ENCODE results near the gene RYR1. TPM values are rescaled to one million over a fixed set of nuclear protein-coding genes. Genes with fewer than 3 reads are reported as not detected.

Gene RYR1
- total and polyA plus RNA-seq, 2 of the 13 experiments (the other 11 are each of a cell fraction or from before 2014, with no cell fraction given) = 0.03 TPM; not detected in 1

DNA sequence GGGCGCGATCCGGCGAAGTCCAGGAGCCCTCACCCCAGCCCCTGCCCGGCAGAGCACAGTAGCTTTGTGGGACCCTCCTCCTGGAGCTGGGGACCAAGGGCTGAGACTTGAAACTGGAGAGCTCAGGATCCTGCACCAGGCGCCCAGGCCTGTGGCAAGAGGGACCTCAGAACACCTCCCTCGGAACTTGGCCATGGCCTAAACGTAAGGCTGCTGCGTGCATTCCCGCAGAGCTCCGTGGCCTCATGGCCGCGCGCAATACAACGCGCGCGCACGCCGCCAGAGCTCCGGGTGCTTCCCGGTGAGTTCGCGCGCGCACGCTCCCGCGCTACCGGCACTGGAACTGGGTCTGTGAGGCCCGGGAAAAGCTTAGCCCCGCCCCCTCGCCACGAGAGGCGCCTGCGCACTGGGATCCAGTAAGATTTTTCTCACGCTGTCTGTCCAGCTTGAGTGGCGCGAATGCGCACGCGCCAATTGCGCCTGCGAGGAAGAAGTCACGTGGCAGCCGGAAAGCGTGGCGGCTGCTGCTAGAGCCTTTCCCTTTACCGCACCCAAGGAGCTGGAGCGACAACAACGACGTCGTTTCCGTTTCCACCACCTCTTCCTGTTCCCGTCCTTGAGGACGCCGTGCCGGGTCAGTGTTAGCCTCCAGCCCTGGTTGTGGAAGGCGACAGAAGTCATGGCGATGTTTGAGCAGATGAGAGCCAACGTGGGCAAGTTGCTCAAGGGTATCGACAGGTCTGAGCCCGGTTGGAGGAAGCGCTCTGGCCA, 185.3 kb downstream of the RYR1 start, which contains the start of gene EIF3K (continued):
- TF ChIP-seq, protein P1, sequence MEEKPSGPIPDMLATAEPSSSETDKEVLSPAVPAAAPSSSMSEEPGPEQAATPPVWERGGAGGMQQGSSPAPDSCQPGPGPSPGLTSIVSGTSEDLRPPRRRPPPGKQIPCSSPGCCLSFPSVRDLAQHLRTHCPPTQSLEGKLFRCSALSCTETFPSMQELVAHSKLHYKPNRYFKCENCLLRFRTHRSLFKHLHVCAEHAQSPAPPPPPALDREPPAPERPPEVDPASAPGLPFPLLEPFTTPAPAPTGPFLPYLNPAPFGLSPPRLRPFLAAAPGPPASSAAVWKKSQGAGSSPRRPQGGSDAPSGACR (CRISPR knock-in tag; IDR thresholded peaks at IDR 0.05) = 0 out of 2 replicates have a peak, but pooled peaks have one; percentile 41
- TF ChIP-seq, protein P2, sequence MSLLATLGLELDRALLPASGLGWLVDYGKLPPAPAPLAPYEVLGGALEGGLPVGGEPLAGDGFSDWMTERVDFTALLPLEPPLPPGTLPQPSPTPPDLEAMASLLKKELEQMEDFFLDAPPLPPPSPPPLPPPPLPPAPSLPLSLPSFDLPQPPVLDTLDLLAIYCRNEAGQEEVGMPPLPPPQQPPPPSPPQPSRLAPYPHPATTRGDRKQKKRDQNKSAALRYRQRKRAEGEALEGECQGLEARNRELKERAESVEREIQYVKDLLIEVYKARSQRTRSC (CRISPR knock-in tag; IDR thresholded peaks at IDR 0.05; ENCODE audit: low read depth) = no peak
- TF ChIP-seq ZNF747 (CRISPR knock-in tag; IDR thresholded peaks at IDR 0.05; ENCODE audit: borderline replicate concordance) = peak; percentile 93
- TF ChIP-seq RAD51 (IDR thresholded peaks at IDR 0.05; ENCODE audit: borderline replicate concordance) = peak; percentile 94
- TF ChIP-seq IRF2 (CRISPR knock-in tag; IDR thresholded peaks at IDR 0.05) = peak; percentile 80; the same call in 1 of the 2 replicates
- 0 out of 2 replicates have a peak, but pooled peaks have one; percentile 66 for TF ChIP-seq SNAPC2 (CRISPR knock-in tag; IDR thresholded peaks at IDR 0.05)
- TF ChIP-seq NCOA2 (CRISPR knock-in tag; IDR thresholded peaks at IDR 0.05) = peak; percentile 32; the same call in 1 of the 2 replicates
- 0 out of 2 replicates have a peak, but pooled peaks have one; percentile 43 for TF ChIP-seq SMAD1 (CRISPR knock-in tag; IDR thresholded peaks at IDR 0.05; ENCODE audit: borderline replicate concordance, low read depth)
- TF ChIP-seq, protein P3, sequence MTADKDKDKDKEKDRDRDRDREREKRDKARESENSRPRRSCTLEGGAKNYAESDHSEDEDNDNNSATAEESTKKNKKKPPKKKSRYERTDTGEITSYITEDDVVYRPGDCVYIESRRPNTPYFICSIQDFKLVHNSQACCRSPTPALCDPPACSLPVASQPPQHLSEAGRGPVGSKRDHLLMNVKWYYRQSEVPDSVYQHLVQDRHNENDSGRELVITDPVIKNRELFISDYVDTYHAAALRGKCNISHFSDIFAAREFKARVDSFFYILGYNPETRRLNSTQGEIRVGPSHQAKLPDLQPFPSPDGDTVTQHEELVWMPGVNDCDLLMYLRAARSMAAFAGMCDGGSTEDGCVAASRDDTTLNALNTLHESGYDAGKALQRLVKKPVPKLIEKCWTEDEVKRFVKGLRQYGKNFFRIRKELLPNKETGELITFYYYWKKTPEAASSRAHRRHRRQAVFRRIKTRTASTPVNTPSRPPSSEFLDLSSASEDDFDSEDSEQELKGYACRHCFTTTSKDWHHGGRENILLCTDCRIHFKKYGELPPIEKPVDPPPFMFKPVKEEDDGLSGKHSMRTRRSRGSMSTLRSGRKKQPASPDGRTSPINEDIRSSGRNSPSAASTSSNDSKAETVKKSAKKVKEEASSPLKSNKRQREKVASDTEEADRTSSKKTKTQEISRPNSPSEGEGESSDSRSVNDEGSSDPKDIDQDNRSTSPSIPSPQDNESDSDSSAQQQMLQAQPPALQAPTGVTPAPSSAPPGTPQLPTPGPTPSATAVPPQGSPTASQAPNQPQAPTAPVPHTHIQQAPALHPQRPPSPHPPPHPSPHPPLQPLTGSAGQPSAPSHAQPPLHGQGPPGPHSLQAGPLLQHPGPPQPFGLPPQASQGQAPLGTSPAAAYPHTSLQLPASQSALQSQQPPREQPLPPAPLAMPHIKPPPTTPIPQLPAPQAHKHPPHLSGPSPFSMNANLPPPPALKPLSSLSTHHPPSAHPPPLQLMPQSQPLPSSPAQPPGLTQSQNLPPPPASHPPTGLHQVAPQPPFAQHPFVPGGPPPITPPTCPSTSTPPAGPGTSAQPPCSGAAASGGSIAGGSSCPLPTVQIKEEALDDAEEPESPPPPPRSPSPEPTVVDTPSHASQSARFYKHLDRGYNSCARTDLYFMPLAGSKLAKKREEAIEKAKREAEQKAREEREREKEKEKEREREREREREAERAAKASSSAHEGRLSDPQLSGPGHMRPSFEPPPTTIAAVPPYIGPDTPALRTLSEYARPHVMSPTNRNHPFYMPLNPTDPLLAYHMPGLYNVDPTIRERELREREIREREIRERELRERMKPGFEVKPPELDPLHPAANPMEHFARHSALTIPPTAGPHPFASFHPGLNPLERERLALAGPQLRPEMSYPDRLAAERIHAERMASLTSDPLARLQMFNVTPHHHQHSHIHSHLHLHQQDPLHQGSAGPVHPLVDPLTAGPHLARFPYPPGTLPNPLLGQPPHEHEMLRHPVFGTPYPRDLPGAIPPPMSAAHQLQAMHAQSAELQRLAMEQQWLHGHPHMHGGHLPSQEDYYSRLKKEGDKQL (CRISPR knock-in tag; IDR thresholded peaks at IDR 0.05; ENCODE audit: low read depth) = no peak
- TF ChIP-seq ZNF225 (CRISPR knock-in tag; IDR thresholded peaks at IDR 0.05) = peak; percentile 72
- TF ChIP-seq, protein P4, sequence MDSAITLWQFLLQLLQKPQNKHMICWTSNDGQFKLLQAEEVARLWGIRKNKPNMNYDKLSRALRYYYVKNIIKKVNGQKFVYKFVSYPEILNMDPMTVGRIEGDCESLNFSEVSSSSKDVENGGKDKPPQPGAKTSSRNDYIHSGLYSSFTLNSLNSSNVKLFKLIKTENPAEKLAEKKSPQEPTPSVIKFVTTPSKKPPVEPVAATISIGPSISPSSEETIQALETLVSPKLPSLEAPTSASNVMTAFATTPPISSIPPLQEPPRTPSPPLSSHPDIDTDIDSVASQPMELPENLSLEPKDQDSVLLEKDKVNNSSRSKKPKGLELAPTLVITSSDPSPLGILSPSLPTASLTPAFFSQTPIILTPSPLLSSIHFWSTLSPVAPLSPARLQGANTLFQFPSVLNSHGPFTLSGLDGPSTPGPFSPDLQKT (CRISPR knock-in tag; IDR thresholded peaks at IDR 0.05; ENCODE audit: borderline replicate concordance) = no peak
- no peak for TF ChIP-seq NAIF1 (CRISPR knock-in tag; IDR thresholded peaks at IDR 0.05; ENCODE audit: borderline replicate concordance)
- TF ChIP-seq ZNF891 (CRISPR knock-in tag; IDR thresholded peaks at IDR 0.05) = no peak; the same call in 1 of the 2 replicates
- TF ChIP-seq RNF2 (conservative IDR thresholded peaks at IDR 0.05; ENCODE audit: low read depth) = peak; percentile 70
- peak; percentile 85 for TF ChIP-seq CCDC6 (CRISPR knock-in tag; IDR thresholded peaks at IDR 0.05)
- TF ChIP-seq, protein P5, sequence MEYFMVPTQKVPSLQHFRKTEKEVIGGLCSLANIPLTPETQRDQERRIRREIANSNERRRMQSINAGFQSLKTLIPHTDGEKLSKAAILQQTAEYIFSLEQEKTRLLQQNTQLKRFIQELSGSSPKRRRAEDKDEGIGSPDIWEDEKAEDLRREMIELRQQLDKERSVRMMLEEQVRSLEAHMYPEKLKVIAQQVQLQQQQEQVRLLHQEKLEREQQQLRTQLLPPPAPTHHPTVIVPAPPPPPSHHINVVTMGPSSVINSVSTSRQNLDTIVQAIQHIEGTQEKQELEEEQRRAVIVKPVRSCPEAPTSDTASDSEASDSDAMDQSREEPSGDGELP (IDR thresholded peaks at IDR 0.05; ENCODE audit: borderline replicate concordance, low read depth) = no peak
- TF ChIP-seq RFX5 (IDR thresholded peaks at IDR 0.05; ENCODE audit: low read depth, low read length) = peak; percentile 5; the same call in 1 of the 2 replicates
- TF ChIP-seq FOXO1 (CRISPR knock-in tag; IDR thresholded peaks at IDR 0.05) = peak; percentile 69; the same call in 1 of the 2 replicates
